Femur (tissue), 1 donor: ENCODE measurements around the gene SP9.

Experiments
- DNase-seq: peaks from one replicate; pipeline ENCODE4 v3.0.0-alpha.2; 2017

Gene SP9

DNA sequence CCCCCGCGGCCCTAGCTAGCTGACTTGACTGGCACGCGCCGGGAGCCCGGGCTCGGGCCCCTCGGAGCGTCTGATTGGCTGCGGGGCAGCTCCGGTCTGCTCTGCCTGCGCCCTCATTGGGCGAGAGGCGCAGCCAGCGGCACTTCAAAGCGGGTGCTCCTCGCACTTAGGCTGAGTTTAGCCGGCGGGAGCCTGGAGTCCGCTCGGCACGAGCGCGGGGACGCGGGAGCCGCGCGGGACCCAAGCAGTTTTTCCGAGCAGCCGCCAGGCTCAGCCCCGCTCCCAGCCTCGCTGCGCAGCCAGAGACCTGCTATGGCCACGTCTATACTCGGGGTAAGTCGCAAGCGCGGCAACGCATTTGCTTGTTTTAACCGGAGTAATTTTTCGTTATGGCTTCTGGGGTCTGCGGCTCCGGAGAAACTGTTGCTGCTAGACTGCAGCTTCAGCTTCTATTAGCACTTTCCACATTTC is at the start of gene SP9:
Gene SP9 (plus strand): TSS at position 174 of the 471 bp plus-strand sequence. CDS start 139 bp downstream, at position 313.
- peak; percentile 76 for DNase-seq

DNA sequence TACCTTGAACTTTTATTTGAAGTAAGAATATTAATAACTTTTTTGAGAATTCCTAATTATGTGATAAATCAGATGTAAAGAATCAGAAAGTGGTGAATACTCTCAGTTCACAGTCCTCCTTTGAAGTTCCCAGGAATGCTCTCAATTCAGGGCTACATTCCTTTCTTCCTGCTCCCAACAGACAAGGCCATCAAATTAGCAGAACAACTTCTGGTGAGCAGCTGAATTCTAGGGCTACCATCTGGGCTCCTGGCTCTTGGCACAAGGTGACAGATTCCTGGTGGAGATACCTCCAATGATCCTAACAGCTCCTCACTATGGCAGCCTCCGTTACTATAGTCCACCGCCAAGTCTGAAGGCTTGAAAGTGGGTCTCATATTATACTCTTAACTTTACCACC is 48.6 kb upstream of the SP9 start:
- no peak for DNase-seq

GRCh38 chr2:174292908-174293307 is 41.8 kb upstream of the SP9 start:
- DNase-seq, result no peak

DNA sequence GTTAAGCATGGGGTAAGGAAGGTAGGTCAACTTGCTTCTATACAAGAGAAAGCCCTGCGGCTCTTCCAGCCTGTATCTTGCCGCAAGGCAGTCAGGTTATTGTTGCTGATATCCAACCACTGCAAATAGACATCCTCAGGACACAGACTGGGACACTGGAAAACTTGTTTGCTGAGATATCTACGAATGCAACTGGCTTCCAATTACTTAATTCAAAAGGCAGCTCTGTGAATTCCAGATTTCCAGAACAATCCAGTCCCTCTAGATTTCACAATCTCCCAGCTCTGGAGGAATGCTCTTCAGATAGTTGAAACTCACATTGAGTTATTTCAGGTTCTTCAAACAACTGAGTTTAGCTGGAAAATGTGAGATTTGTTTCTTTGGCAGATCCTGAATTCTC is 34.6 kb upstream of the SP9 start:
- DNase-seq, result no peak

GRCh38 chr2:174312581-174313234 is 22.0 kb upstream of the SP9 start:
- no peak for DNase-seq

DNA sequence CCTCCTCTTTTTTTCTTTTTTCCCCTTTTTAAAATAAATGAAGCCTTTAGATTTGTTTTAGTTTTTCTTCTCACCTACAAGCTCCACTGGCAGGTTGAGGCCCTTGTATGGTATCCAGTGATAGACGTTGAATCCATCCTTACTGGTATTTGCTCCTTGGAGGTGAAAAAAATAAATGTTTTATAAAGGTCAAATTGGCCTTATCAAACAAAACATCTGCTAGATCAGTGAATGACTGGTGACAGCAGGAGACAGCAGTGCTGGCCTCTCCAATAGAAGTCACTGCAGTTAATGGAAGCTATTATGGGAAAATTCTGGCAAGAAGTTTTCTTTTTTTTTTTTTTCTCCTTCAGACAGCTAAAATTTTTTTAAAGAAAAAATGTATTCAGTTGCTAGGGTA is 12.6 kb upstream of the SP9 start:
- DNase-seq, result no peak

DNA sequence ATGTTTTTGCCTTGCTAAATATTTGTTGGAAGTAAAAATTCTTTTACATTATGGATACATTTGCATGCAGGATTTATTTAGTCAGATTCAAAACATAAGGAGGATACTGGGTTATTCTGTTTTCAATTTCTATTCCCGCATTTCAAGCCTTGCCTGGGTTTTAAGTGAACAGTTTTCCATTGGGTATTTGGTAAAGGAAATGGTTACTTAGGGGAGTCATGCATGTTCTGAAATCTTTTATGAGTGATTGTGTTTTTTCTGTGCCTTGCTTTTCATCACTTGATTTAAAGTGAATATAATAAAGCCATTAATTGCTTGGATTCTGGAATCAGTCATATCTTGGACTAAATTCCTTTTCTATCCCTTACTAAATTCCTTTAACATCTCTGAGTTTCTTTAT is 12.0 kb upstream of the SP9 start:
- no peak for DNase-seq

DNA sequence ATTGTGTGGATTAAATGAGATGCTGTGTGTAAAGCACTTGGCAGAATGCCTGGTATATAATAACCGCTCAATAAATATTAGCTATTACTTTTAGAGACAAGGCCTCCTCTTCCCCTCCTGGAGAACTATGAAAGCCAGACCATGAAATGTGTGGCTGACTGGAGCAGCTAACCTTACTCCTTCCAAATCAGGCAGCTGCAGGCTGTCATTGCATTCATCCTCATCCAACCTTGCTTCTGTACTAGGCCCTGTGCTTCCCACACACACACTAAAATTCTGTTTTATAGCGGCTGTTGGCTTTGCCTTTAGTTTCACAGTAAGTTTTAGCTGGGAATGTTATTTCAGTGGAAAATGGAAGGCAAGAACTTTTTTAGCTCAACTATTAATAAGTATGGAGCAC is 10.2 kb upstream of the SP9 start:
- no peak for DNase-seq

GRCh38 chr2:174325373-174326160 is 9.2 kb upstream of the SP9 start:
- DNase-seq, result peak; percentile 57

DNA sequence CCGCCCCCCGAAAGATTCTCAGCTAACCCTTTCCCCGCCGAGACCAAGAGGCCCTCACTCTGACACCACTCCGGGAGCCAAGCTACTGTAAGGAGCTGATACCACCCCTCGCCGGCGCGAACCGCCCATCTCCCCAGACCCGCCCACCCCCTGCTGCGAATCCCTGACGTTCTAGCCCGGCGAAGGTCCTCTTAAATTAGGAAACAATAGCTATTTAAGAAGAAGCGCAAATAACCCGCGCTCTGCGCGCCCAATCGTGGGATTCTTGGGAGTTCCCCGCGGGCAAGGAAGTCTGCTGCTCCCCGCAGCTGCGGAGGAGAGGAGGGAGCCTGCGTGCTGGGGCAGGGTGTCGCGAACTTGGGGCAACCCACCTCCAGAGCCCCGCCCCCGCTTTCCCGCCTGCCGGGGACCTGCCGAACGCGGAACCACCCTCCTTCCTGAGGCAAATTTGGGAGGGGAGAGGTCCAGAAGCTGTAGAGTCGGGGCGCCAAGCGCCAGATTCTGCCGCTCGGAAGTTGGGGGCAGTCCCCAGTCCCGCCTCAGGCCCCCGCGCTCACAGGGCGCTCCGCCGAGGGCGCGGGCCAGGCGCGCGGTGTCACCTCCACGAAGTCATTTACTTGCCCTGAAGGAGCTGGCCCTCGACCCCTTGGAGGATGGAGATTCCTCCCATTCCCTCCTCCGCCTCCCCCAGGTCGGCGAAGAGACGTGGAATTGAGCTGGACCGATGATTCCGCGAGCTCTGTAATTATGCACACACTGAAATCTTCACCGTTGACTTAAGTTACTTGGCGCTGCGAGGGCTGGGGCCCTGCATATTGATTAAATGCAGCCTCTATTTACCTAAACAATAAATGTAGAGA is 8.4 kb upstream of the SP9 start:
- DNase-seq, result peak; percentile 62

DNA sequence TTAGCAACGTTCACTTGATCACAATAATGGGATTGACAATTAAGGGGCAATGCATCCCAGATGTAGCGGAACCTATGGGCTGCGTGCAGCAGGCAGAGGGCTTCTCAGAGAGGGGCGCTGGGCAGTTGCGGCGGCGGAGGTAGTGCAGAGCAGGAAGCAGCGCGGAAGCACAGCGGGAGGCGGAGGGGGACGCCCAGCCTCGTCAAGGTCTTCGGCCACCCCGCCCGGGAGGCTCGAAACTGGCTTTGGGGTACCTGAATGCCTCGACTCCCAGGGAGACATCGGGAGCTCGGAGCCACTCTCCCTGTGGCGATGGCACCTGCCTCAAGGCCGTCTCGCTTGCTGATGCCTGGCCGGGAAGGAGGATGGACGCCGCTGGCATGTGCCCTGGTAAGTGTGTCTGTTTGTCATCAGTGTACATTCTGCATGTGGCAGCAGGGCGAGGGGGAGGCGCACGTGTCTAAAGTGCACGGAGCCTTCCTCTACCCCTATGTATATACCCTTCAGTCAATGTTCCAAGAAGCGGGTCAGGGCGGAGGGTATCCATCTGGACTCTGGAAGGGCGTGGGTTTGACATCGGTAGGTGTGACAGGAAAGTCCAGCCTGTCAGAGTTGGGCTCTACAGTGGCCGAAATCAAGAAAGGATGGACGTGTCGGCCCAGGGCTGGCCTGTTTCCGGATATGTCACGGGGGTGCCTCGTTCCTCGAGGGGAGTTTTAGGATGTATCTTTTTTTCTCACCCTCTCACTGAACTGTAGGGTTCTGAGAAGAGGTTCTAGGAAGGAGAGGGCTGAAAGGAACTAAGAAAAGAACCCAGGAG is 7.5 kb upstream of the SP9 start:
- peak; percentile 44 for DNase-seq

DNA sequence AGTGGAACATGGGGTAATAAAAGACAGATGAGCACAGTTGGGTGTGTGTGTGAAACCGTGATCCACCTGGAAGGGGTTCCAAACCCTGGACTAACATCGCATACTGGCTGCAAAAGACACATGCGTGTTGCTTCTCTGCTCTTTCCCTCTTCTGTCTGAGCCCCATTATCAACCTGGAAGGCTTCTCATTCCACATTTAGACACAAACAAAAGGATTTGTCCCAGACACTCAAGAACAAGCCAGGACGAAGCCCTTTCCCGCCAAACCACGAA is 7.0 kb upstream of the SP9 start:
- DNase-seq, result peak; percentile 20

GRCh38 chr2:174328114-174328960 is 6.4 kb upstream of the SP9 start:
- peak; percentile 22 for DNase-seq

DNA sequence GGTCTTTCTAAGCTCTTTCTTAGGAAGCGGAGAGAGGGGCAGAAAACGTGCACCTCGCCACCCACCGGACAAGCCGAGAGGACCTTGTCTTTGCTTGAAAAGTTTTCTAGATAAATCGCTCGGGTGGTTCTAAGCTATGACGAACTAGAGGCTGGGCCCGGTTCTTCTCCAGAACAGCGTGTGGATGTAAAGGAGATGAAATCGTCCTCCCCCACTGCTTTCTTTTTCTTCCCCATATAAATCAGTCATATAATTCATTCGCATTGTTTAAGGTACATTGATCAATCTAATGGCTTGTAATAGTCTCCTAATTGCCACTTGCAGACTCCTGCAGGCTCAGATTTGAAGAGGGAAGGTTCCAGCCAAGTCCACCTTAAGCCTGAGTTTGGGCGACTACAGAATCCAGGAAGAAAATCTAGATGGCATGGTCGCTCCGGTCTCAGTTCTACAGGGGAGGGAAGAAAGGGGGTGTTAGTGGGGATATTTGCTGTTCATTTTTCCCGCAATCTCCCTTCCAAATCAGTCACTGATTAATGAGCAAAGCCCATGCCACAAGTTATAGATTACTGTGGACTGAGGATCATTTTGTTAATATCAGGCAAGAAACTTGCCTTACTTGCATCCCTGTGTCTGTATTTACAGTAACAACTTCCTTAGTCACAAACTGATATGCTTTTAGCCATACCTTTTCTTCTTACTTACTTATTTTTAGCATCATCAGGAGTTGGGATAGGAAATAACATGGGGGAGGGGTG is 5.6 kb upstream of the SP9 start:
- DNase-seq, result no peak

- DNase-seq, result no peak
Observed at GRCh38 chr2:174330945-174331594, 3.7 kb upstream of the SP9 start.

- no peak for DNase-seq
Observed at GRCh38 chr2:174331595-174332216, 3.0 kb upstream of the SP9 start.

DNA sequence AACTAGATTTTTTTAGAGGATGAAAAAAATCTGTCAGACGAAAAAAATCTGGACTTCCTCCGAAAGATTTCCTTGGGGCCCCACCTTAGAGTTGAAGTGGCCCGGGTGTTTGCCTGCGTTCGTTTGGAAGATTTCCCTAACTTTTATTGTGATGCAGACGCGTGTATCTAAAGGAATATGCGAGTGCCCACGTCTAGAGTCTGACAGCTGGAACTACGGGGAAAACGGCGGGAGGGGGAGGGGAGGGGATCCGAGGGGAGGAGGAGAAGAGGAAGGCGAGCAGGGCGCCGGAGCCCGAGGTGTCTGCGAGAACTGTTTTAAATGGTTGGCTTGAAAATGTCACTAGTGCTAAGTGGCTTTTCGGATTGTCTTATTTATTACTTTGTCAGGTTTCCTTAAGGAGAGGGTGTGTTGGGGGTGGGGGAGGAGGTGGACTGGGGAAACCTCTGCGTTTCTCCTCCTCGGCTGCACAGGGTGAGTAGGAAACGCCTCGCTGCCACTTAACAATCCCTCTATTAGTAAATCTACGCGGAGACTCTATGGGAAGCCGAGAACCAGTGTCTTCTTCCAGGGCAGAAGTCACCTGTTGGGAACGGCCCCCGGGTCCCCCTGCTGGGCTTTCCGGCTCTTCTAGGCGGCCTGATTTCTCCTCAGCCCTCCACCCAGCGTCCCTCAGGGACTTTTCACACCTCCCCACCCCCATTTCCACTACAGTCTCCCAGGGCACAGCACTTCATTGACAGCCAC is 2.4 kb upstream of the SP9 start:
- peak; percentile 19 for DNase-seq

DNA sequence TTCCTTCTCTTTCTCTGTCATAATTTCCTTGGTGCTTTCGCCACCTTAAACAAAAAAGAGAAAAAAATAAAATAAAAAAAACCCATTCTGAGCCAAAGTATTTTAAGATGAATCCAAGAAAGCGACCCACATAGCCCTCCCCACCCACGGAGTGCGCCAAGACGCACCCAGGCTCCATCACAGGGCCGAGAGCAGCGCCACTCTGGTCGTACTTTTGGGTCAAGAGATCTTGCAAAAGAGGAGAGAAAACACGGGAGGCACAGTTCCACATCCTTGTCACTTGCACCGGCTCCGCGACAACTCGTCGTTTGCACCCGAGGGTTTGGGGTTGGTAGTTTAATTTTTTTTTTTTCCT is 1.8 kb upstream of the SP9 start:
- DNase-seq, result no peak
